GM18907 (cell line): ENCODE results near the gene GASK1A.
"Not testable (repeated sequence)": the region's sequence is repeated elsewhere in the genome, so short reads cannot be mapped to it uniquely, and the experiment has no call there.

ENCODE experiments used
- ATAC-seq: cut with Tn5 transposase; IDR thresholded peaks from one replicate; pipeline ENCODE4 v1.9.1; 2021; ENCODE audit warnings: mild to moderate bottlenecking, moderate library complexity; ENCODE audit not compliant: unreplicated experiment

GASK1A gene

DNA sequence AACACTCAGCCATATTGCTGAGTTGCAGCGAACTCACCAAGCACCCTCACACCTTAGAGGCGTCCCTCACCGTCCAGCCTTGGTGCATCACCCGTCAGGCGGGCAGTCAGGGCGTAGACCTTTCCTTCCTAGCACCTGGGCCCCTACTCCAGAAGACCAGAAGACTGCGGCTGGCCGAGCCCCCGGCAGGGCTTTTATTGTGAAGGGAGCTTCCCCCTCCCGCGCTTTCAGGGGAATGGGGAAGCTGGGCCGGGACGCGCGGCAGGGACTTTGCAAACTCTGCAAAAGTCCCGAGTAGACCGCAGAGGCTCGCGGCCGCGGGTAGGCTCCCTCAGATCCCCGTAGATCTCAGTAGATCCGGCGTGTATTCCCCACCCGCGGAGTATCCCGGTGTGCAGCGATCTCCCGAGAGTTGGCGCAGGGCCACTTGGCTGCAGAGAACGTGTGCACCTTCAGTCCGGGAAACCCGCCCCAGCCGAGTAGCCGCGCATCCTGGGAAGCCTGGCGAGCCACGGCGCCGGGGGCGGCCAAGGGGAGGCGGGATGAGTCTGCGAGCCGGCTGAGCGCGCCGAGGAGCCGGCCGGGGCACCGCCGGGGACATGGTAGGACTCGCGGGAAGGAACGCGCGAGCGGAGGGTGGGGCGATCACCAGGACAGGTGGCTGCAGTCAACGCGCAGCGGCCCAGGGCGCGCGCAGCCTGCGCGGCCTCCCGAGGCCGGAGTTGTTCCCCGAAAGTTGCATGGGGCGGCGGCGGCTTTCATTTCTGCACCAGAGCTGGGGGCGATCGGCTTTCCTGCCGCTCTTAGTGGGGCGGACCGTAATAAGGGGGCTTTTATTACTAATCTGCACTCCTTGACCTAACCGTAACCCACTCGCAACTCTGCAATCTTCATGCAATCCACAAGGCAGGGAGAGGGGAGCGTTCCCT, at the start of gene GASK1A:
GASK1A (plus strand) TSS at position 268 of the 929 bp plus-strand sequence; CDS start at position 600, 332 bp downstream.
- ATAC-seq: no peak

DNA sequence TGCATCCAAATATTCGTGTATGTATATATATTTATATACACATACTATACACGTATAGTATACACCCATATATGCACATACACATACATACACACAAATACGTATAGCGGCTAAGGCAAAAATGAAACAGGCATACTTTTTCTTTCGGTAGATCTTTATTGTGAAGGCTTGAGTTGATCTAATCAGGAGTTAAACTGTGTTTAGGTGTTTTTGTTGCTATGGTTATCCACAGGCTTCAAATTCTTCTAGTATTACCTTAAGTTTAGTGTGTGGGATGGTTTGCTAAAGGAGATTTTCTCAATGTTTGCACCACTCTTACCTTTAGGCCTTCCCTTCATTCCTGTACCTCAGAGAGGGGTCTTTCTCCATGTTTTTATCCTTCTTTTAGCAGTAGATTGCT, 45.0 kb upstream of the GASK1A start:
- no peak for ATAC-seq

DNA sequence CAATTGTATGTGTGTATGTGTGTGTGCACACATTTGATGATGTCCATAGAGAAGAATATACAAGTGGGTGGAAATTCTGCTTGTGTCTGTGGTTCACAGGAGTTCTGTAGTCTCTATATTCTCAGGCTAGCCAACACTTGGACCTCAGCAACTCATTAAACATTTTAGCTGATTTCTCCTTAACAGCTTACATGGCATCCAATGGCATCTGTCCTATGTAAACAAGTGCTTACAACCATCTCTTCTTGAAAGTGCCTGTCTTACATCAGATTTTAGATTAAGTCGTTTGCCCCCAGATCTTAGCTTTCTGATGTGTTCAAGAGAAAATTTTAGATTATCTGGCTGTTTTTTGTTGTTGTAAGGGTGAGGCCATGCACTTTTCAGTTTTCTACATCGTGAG, 44.2 kb upstream of the GASK1A start:
- no peak for ATAC-seq

DNA sequence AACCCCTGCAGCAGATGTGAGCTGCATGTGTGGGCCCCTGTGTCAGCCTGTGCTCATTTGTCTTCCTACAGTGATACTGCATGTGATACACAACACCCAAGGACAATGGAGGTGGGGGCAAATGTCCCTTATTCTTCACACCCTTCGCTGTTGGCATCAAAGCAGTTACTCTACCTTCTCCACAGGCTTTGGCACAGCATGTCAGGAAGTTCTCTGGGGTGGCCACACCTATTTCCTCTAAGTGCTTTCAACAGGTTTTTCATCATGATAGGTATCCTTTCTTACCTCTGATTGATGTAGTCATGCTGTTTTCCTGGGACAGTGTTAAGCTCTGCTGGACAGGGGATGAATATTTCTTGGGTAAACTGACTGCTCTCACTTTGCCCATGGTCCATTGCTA, 43.6 kb upstream of the GASK1A start:
- no peak for ATAC-seq

DNA sequence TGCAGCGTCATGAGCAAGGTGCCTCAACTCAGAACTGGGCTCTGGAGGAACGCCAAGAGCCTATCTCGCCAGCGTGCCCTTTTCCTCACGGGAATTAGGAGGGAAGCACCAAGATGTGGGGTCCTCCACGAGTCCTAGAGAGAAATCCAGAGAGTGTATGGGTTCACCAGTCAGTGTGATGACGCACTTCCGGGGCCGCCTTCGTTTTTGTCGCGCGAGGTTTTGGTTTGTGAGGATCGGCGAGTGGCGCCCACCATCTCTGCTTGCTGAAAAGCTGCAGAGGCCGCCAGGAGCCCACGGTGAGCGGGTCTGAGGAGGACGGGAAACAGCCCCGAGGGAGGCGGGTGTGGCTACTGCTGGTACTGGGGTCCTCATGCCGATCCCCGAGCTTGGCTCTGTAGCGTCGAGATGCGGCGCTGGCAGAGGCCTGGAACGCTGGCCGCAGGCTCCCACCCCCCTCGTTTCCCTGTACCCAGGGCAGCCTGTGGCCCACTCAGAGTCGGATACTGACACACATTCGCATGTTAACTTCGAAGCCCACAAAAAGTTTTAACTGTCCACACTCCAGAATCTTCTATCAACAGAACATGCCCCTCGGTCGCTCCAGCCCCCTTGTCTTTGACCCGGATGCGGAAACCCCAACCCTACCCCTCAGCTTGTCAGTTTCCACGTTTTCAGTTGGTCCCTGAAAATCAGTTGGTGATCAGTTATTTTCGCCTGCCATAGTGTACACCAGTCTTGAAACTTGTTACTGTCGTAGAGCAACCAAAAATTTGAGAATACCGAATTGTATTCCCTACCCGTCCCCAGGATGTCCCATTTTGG, 42.7 kb upstream of the GASK1A start:
- ATAC-seq: no peak

GRCh38 chr3:42937334-42937733, 41.8 kb upstream of the GASK1A start:
- ATAC-seq: no peak

- no peak for ATAC-seq
These were observed 36.4 kb upstream of the GASK1A start for GRCh38 chr3:42942693-42943092.

- no peak for ATAC-seq
These were observed 33.1 kb upstream of the GASK1A start for GRCh38 chr3:42946050-42946449.

DNA sequence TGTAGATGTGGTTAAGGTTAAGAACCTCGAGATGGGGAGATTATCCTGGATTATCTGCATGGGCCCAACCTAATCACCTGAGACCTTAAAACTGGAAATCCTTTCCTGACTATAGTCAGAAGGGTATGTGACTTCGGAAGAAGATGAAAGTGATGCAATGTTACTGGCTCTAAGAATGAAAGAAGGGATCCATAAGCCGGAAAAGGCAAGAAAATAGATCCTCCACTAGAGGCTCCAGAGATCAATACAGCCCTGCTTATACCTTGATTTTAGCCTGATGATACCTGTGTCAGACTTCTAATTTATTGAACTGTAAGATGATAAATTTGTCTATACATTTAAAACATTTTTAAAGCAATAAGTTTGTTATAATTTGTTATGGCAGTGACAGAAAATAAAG, 21.5 kb upstream of the GASK1A start:
- no peak for ATAC-seq

DNA sequence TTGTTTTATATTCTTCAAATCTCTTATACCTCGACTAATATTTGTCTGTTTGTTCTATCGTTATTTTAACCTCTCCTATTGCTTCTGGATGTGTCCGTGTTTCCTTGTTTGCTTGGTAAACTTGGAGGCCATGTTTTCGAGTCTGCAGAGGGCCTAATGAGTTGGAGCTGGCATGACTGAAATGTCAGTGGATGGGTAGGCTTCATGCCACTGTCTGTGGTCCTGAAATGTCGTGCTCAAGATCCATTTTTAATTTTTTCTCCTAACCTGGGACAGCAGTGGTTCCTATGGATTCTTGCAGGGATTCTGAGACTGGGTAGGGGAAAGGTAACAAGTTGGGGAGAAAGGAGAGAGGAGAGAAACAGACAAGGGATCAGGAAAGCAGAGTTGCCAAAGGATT, 18.8 kb upstream of the GASK1A start:
- no peak for ATAC-seq

- no peak for ATAC-seq
These were observed 18.3 kb upstream of the GASK1A start for GRCh38 chr3:42960786-42961185.

GRCh38 chr3:42961633-42962032, 17.5 kb upstream of the GASK1A start:
- no peak for ATAC-seq

DNA sequence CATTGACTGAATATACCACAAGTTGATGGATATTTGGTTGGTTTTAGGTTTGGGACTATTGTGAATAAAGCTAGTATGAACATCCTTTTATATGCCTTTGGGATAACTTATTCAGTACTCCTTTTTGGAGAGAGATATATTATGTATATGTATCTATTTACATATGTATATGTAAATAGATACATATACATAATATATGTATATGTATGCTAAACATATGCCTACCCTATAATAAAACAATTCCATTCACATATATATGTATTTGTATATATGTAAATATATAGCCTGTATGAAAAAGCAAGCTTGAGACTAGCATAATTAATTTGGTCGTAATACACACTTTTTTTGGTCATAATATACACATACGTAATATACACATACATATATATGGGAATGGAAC, 15.8 kb upstream of the GASK1A start:
- no peak for ATAC-seq

DNA sequence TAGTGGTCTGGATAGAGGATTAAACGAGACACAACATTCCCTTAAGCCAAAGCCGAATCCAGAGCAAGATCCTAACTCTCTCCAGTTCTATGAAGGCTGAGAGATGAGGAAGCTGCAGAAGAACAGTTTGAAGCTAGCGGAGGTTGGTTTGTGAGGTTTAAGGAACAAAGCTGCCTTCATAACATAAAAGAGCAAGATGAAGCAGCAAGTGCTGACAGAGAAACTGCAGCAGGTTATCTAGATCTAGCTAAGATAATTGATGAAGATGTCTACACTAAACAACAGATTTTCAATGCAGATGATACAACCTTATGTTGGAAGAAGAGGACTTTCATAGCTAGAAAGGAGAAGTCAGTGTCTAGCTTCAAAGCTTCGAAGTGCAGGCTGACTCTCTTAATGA, 14.8 kb upstream of the GASK1A start:
- ATAC-seq: no peak

- ATAC-seq: no peak
These were observed 8.6 kb upstream of the GASK1A start for GRCh38 chr3:42970557-42970956.

DNA sequence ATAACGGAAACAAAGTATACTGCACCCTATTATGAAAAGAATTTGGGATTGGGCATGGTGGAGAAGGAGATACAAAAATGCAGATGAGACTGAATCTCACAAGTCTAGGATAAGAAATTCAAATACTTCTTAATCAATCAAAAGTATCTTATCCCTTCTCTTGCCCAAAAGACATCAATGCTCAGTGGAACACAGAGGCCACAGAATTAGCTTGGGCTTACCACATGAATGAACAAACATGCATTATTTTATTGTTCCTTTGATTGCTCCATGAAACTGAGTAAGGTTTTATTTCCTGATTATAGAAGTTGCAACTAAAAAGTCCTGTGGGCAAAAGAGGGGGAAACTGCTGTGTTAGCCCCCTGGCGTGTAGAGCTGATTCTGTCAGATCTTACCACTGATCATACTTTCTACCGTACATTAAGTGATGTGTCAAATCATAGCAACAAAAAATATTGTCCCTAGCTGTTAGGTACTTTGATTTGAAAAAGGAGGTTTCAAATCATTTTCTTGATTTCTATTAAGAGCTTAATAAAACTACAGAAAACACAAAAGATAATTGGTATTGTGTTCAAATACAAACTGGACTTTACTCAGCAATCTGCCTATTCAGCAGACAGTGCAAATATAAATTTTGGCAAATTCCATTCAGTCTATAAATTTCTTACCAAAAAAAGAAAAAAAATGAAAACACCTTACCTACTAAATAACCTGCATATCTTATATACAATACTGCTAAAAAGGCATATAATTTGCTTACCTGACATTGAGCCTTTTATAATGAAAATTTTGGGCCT, 7.9 kb upstream of the GASK1A start:
- ATAC-seq: no peak

DNA sequence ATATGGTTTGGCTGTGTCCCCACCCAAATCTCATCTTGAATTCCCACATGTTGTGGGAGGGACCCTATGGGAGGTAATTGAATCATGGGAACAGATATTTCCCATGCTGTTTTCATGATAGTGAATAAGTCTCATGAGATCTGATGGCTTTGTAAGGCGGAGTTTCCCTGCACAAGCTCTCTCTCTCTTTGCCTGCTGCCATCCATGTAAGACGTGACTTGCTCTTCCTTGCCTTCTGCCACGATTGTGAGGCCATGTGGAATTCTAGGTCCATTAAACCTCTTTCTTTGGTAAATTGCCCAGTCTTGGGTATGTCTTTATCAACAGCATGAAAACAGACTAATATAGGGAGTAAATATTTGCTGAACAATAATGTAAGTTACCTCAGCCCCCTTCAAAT, 4.2 kb upstream of the GASK1A start:
- ATAC-seq: not testable (repeated sequence)

- no peak for ATAC-seq
These were observed 3.7 kb upstream of the GASK1A start for GRCh38 chr3:42975456-42975855.

DNA sequence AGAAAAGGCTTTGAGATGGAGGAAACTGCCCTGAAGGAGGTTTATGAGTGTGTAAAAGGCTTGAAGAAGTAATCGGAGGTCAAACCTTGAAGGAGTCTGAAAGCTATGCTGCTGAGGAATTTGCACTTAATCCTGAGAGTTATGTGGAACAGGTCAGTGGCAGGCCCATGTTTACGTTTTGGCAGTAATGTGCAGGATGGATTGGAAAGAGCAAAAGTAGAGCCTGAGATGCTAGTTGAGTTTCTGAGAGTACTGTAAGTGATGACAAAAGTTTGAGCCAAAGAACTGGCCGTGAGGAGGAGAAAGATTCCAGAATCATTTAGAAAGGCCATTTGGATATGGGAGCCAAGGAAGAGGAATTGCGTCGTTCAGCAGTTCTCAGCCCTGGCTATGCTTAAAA, 3.2 kb upstream of the GASK1A start:
- ATAC-seq: no peak

DNA sequence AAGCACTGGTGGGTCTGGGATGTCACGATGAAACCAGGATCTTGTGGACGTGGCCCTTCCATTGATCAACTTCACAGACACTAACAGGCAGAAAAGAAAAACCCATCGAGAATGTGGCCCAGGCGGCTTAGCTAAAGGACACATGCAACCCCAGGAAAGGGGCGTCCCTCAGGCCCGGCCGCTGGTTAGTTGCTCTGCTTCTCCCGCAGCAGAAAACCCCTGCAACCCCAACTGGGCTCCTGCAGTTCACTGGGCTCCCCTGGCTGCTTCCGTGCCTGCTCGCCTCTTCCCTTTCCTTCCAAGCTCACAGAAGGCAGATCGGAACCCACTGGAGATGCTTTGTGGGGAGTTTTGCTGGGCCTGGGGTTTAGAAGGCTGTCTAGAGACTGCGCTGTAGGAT, 1.1 kb downstream of the GASK1A start:
- ATAC-seq: no peak

GRCh38 chr3:42980909-42981308, 1.8 kb downstream of the GASK1A start:
- no peak for ATAC-seq
